BE2C (cell line): Measurements from ENCODE around the gene ZBTB1.

ENCODE experiments used
- DNase-seq: peaks from one replicate; pipeline ENCODE4 v3.0.0-alpha.2; 2020
- H3K27me3 ChIP-seq: fragments of 250-450 bp; sonication (Bioruptor Pico); 2 replicates; pipeline ENCODE4 v1.5.1; 2020; ENCODE audit warnings: mild to moderate bottlenecking
- H3K36me3 ChIP-seq: fragments of 250-450 bp; sonication (Bioruptor Pico); 2 replicates; pipeline ENCODE4 v1.5.1; 2020; ENCODE audit warnings: mild to moderate bottlenecking
- H3K4me1 ChIP-seq: fragments of 250-450 bp; sonication (Bioruptor Pico); 2 replicates; pipeline ENCODE4 v1.5.1; 2020
- H3K4me3 ChIP-seq: 2 replicates; pipeline ENCODE4 v1.5.1; 2011; ENCODE audit warnings: low read depth, low read length
- H3K9me3 ChIP-seq: fragments of 250-450 bp; sonication (Bioruptor Pico); 2 replicates; pipeline ENCODE4 v1.5.1; 2020
- TF ChIP-seq, protein P1 (sequence below): IDR thresholded peaks from 2 replicates; pipeline ENCODE4 v1.5.1; 2012; ENCODE audit warnings: mild to moderate bottlenecking, low read depth, low read length

The ZBTB1 gene

GRCh38 chr14:64474698-64475097, 29.9 kb upstream of the ZBTB1 start:
- no peak overlapping the region for H3K4me3 ChIP-seq
- no peak for DNase-seq

GRCh38 chr14:64475585-64476273, 28.8 kb upstream of the ZBTB1 start:
- Histone ChIP-seq H3K4me3 (no peak overlapping the region), H3K4me1 (peaks cover 12% of the 10 kb centered on the region; the same call in 1 of the 2 replicates), H3K9me3 (no peaks in the 10 kb centered on the region), H3K27me3 (no peaks in the 10 kb centered on the region), H3K36me3 (no peaks in the 10 kb centered on the region)
- TF ChIP-seq, protein P1, sequence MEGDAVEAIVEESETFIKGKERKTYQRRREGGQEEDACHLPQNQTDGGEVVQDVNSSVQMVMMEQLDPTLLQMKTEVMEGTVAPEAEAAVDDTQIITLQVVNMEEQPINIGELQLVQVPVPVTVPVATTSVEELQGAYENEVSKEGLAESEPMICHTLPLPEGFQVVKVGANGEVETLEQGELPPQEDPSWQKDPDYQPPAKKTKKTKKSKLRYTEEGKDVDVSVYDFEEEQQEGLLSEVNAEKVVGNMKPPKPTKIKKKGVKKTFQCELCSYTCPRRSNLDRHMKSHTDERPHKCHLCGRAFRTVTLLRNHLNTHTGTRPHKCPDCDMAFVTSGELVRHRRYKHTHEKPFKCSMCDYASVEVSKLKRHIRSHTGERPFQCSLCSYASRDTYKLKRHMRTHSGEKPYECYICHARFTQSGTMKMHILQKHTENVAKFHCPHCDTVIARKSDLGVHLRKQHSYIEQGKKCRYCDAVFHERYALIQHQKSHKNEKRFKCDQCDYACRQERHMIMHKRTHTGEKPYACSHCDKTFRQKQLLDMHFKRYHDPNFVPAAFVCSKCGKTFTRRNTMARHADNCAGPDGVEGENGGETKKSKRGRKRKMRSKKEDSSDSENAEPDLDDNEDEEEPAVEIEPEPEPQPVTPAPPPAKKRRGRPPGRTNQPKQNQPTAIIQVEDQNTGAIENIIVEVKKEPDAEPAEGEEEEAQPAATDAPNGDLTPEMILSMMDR, result no peak
- DNase-seq, result no peak

More at GRCh38 chr14:64474698-64475097, 29.9 kb upstream of the ZBTB1 start:
- TF ChIP-seq, protein P1, result no peak
- Histone ChIP-seq H3K27me3 (no peaks in the 10 kb centered on the region), H3K36me3 (peaks cover 5% of the 10 kb centered on the region), H3K9me3 (no peaks in the 10 kb centered on the region), H3K4me1 (peaks cover 12% of the 10 kb centered on the region; the same call in 1 of the 2 replicates)

DNA sequence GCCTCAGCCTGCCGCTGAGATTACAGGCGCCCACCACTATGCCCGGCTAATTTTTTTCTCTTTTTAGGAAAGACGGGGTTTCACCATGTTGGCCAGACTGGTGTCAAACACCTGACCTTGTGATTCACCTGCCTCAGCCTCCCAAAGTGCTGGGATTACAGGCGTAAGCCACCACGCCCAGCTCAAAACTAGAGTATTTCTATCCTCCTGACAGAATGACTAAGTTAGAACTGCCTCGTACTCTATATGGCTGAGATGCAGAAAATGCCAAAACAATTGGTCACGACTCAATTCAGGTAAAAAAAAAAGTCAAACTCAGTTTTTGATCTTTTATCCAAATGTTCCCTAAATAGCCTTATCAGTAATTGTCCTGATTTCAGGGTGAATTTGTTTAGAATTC, 28.1 kb upstream of the ZBTB1 start:
- H3K27me3 ChIP-seq, result no peaks in the 10 kb centered on the region

DNA sequence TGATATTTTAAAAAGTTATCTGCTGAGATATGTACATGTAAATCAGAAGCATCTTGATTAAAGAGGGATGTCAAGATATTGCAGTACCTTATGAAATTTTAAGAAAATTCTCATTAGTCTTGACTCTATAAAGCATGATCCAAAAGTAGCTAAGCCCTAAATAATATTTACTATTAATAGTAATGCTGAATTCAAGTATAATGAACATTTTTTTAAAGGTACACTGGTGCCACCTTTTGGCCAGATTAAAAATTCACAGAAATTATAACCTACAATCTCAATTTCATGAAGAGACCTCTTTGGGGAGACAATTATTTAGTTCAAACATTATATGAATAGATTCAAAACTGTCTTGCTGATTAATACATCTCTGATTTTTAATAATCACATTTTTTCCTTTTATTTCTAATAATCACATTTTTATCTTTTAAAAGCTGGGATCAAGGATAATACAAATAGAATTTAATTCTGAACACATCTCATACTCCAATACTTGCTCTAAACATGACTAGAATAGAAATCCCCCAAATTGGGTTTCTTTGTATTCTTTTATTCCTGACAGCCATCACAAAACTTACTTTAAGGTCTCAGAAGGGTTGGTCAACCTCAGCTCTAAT, 25.8 kb upstream of the ZBTB1 start:
- Histone ChIP-seq H3K4me1 (peaks cover 12% of the 10 kb centered on the region; the same call in 1 of the 2 replicates), H3K4me3 (no peak overlapping the region), H3K36me3 (peaks cover 5% of the 10 kb centered on the region; the same call in 1 of the 2 replicates), H3K9me3 (no peaks in the 10 kb centered on the region), H3K27me3 (no peaks in the 10 kb centered on the region)
- TF ChIP-seq, protein P1, result peak; percentile 37; the same call in 1 of the 2 replicates
- no peak for DNase-seq

More for the DNA sequence above, 28.1 kb upstream of the ZBTB1 start:
- no peak for DNase-seq
- peaks cover 12% of the 10 kb centered on the region; the same call in 1 of the 2 replicates for H3K4me1 ChIP-seq
- H3K36me3 ChIP-seq, result peaks cover under 1% of the 10 kb centered on the region; the same call in 1 of the 2 replicates
- H3K4me3 ChIP-seq, result no peak overlapping the region
- H3K9me3 ChIP-seq, result no peaks in the 10 kb centered on the region
- TF ChIP-seq, protein P1, result no peak

DNA sequence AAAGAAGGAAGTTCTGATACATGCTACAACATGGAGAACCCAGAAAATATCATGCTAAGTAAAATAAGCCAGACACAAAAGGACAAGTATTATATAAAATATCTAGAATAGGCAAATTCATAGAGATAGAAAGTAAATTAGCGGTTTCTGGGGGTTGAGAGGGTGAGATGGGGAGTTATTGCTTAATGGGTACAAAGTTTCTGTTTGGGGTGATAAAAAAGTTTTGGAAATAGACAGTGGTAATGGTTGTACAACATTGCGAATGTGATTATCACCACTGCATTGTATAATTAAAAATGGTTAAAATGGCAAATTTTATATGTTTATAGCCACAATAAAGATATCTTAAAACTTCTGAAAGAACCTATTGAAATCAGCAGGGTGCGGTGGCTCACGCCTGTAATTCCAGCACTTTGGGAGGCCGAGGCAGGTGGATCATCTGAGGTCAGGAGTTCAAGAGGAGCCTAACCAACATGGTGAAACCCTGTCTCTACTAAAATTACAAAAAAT, 15.9 kb upstream of the ZBTB1 start:
- Histone ChIP-seq H3K4me3 (no peak overlapping the region), H3K9me3 (no peaks in the 10 kb centered on the region), H3K4me1 (peaks cover 9% of the 10 kb centered on the region), H3K27me3 (no peaks in the 10 kb centered on the region), H3K36me3 (peaks cover 45% of the 10 kb centered on the region)
- no peak for DNase-seq
- TF ChIP-seq, protein P1, result no peak

GRCh38 chr14:64491637-64492036, 12.9 kb upstream of the ZBTB1 start:
- Histone ChIP-seq H3K4me1 (peaks cover 11% of the 10 kb centered on the region), H3K9me3 (no peaks in the 10 kb centered on the region), H3K27me3 (no peaks in the 10 kb centered on the region), H3K36me3 (peaks cover 47% of the 10 kb centered on the region), H3K4me3 (no peak overlapping the region)
- DNase-seq, result no peak
- TF ChIP-seq, protein P1, result no peak
